Right hindlimb (tissue), 1 donor: ENCODE results near the gene CLEC20A.

ENCODE experiments used
- DNase-seq: peaks from one replicate; pipeline ENCODE4 v3.0.0-alpha.2; 2018

The CLEC20A gene

GRCh38 chr1:178498896-178499675, 2.3 kb upstream of the CLEC20A start:
- DNase-seq = no peak

GRCh38 chr1:178497903-178498478, 1.2 kb upstream of the CLEC20A start:
- DNase-seq = no peak

- no peak for DNase-seq
Observed at GRCh38 chr1:178495741-178496409, 889 bp downstream of the CLEC20A start.

- no peak for DNase-seq
Observed at GRCh38 chr1:178495158-178495557, 1.6 kb downstream of the CLEC20A start.

GRCh38 chr1:178494569-178494971, 2.2 kb downstream of the CLEC20A start:
- DNase-seq = no peak

GRCh38 chr1:178493301-178493741, 3.4 kb downstream of the CLEC20A start:
- no peak for DNase-seq

GRCh38 chr1:178492341-178492740, 4.4 kb downstream of the CLEC20A start:
- DNase-seq = no peak

GRCh38 chr1:178491721-178492120, 5.0 kb downstream of the CLEC20A start:
- DNase-seq = no peak

GRCh38 chr1:178490967-178491366, 5.8 kb downstream of the CLEC20A start:
- no peak for DNase-seq

- no peak for DNase-seq
Observed at GRCh38 chr1:178490136-178490535, 6.6 kb downstream of the CLEC20A start.

GRCh38 chr1:178489399-178489798, 7.4 kb downstream of the CLEC20A start:
- DNase-seq = no peak

- no peak for DNase-seq
Observed at GRCh38 chr1:178488393-178488792, 8.4 kb downstream of the CLEC20A start.

- no peak for DNase-seq
Observed at GRCh38 chr1:178487070-178487615, 9.6 kb downstream of the CLEC20A start.

- DNase-seq = no peak
Observed at GRCh38 chr1:178486100-178487069, 10.4 kb downstream of the CLEC20A start.

GRCh38 chr1:178485541-178485981, 11.2 kb downstream of the CLEC20A start:
- DNase-seq = no peak

GRCh38 chr1:178484698-178485225, 12.0 kb downstream of the CLEC20A start:
- DNase-seq = no peak

GRCh38 chr1:178483251-178483957, 13.4 kb downstream of the CLEC20A start:
- DNase-seq = no peak

GRCh38 chr1:178477841-178478240, 18.9 kb downstream of the CLEC20A start:
- DNase-seq = no peak

GRCh38 chr1:178477373-178477772, 19.4 kb downstream of the CLEC20A start:
- no peak for DNase-seq

GRCh38 chr1:178472531-178472930, 24.2 kb downstream of the CLEC20A start:
- no peak for DNase-seq

- no peak for DNase-seq
Observed at GRCh38 chr1:178470411-178470960, 26.3 kb downstream of the CLEC20A start.
